H1 (cell line): ENCODE results near the gene RIPOR3. TPM values are rescaled to one million over a fixed set of nuclear protein-coding genes. Genes with fewer than 3 reads are reported as not detected.

ENCODE experiments used
- CTCF ChIA-PET: fragments of 300-600 bp; sonication (Branson Sonifier 250); formaldehyde crosslinking; loops from one replicate; lab custom pipeline; 2021; ENCODE audit not compliant: partially characterized antibody; lab: Charles Lee
- POLR2A ChIA-PET: fragments of 300-600 bp; sonication (Branson Sonifier 250); formaldehyde crosslinking; loops from one replicate; lab custom pipeline; 2021; ENCODE audit warnings: inconsistent platforms; ENCODE audit not compliant: partially characterized antibody; lab: Charles Lee
- DNase-seq, 2 experiments: peaks; one replicate each; pipeline versions ENCODE4 v3.0.0 to v3.0.0-alpha.2; 2010 to 2022; ENCODE audit warnings: low spot score in 2 of 2, low read depth in 1 of 2, mixed read lengths in 1 of 2
- FAIRE-seq: peaks from 2 replicates; lab custom pipeline; 2011; peaks lifted over from hg19 to GRCh38; lab: Jason Lieb, UNC
- H2AFZ ChIP-seq: 2 replicates; pipeline ENCODE4 v1.8.1; 2012; ENCODE audit warnings: low read length, inconsistent platforms
- H2AK5ac ChIP-seq: 2 replicates; pipeline ENCODE4 v1.6.1; 2013; ENCODE audit warnings: low read depth, low read length
- H2BK120ac ChIP-seq: replicated peaks from 2 replicates; pipeline ENCODE3; 2013; ENCODE audit warnings: low read depth, low read length, inconsistent platforms
- H2BK12ac ChIP-seq: 2 replicates; pipeline ENCODE4 v1.6.1; 2013; ENCODE audit warnings: low read depth, low read length
- H2BK15ac ChIP-seq: 2 replicates; pipeline ENCODE4 v1.6.1; 2013; ENCODE audit warnings: low read length
- H2BK20ac ChIP-seq: 2 replicates; pipeline ENCODE4 v1.6.1; 2013; ENCODE audit warnings: low read length
- H2BK5ac ChIP-seq: 2 replicates; pipeline ENCODE4 v1.6.1; 2013; ENCODE audit warnings: low read depth, low read length
- H3K14ac ChIP-seq: 2 replicates; pipeline ENCODE4 v1.6.1; 2013; ENCODE audit warnings: inconsistent platforms; ENCODE audit not compliant: insufficient read length
- H3K18ac ChIP-seq: 2 replicates; pipeline ENCODE4 v1.6.1; 2013; ENCODE audit warnings: low read length; ENCODE audit errors: extremely low read depth
- H3K23ac ChIP-seq: 2 replicates; pipeline ENCODE4 v1.6.1; 2013; ENCODE audit warnings: inconsistent platforms; ENCODE audit not compliant: insufficient read length
- H3K23me2 ChIP-seq: 2 replicates; pipeline ENCODE4 v1.6.1; 2013; ENCODE audit warnings: low read depth, low read length
- H3K27ac ChIP-seq: 2 replicates; pipeline ENCODE4 v1.6.1; 2011; ENCODE audit warnings: low read depth, low read length, inconsistent platforms
- H3K27me3 ChIP-seq, 4 experiments: replicated peaks in 1 of 4; 1 replicate in 1 of 4; 2 replicates in 3 of 4; pipeline versions ENCODE4 v1.6.1 to v1.8.1; 2011 to 2013; ENCODE audit warnings: low read length in 3 of 4, mild to moderate bottlenecking in 3 of 4, inconsistent platforms in 2 of 4, mixed read lengths in 2 of 4, moderate library complexity in 1 of 4; ENCODE audit not compliant: control insufficient read depth in 3 of 4, insufficient read depth in 3 of 4; ENCODE audit errors: extremely low read depth in 1 of 4
- H3K36me3 ChIP-seq, 4 experiments: 2 replicates each; pipeline versions ENCODE4 v1.6.1 to v1.8.1; 2011 to 2013; ENCODE audit warnings: mild to moderate bottlenecking in 4 of 4, low read length in 3 of 4, moderate library complexity in 2 of 4, control low read depth in 1 of 4, inconsistent platforms in 1 of 4; ENCODE audit not compliant: insufficient read depth in 4 of 4, control insufficient read depth in 2 of 4
- H3K4ac ChIP-seq: replicated peaks from 2 replicates; pipeline ENCODE3; 2013; ENCODE audit warnings: low read length, low read depth, mixed read lengths, inconsistent platforms; ENCODE audit not compliant: insufficient read length
- H3K4me1 ChIP-seq, 4 experiments: replicated peaks in 1 of 4; 1 replicate in 1 of 4; 2 replicates in 3 of 4; pipeline versions ENCODE4 v1.6.1 to v1.8.1; 2011 to 2013; ENCODE audit warnings: low read length in 3 of 4, inconsistent platforms in 2 of 4, mixed read lengths in 1 of 4; ENCODE audit not compliant: insufficient read depth in 4 of 4, control insufficient read depth in 3 of 4
- H3K4me2 ChIP-seq, 2 experiments: 2 replicates each; pipeline versions ENCODE4 v1.6.1 to v1.8.1; 2011 to 2013; ENCODE audit warnings: low read depth in 2 of 2, low read length in 2 of 2, control low read depth in 1 of 2, inconsistent platforms in 1 of 2, mild to moderate bottlenecking in 1 of 2; ENCODE audit not compliant: insufficient read depth in 1 of 2
- H3K4me3 ChIP-seq, 4 experiments: fragments of 200-600, 300-600 bp in 1 of 4; sonication (generic), shearing (Covaris generic), sonication (Bioruptor Twin) in 1 of 4; 2 replicates each; pipeline versions ENCODE4 v1.5.1 to v1.8.1; 2011 to 2016; ENCODE audit warnings: low read length in 4 of 4, low read depth in 3 of 4, control low read depth in 2 of 4, inconsistent platforms in 2 of 4, mild to moderate bottlenecking in 2 of 4, mixed read lengths in 1 of 4, moderate library complexity in 1 of 4; ENCODE audit not compliant: insufficient read depth in 2 of 4; ENCODE audit errors: extremely low read depth in 1 of 4
- H3K56ac ChIP-seq: replicated peaks from 2 replicates; pipeline ENCODE3; 2013; ENCODE audit warnings: low read depth, mild to moderate bottlenecking, mixed read lengths, low read length, inconsistent platforms; ENCODE audit not compliant: insufficient read length
- H3K79me1 ChIP-seq: 2 replicates; pipeline ENCODE4 v1.6.1; 2013; ENCODE audit warnings: low read depth, low read length, control low read depth
- H3K79me2 ChIP-seq, 2 experiments: 2 replicates each; pipeline versions ENCODE4 v1.6.1 to v1.8.1; 2012 to 2013; ENCODE audit warnings: low read length in 2 of 2, mild to moderate bottlenecking in 2 of 2, inconsistent platforms in 1 of 2; ENCODE audit not compliant: insufficient read depth in 2 of 2, control insufficient read depth in 1 of 2
- H3K9ac ChIP-seq, 4 experiments: replicated peaks in 1 of 4; 1 replicate in 1 of 4; 2 replicates in 3 of 4; pipeline versions ENCODE4 v1.6.1 to v1.8.1; 2011 to 2013; ENCODE audit warnings: low read depth in 3 of 4, low read length in 3 of 4, control low read depth in 2 of 4, mild to moderate bottlenecking in 2 of 4, moderate library complexity in 2 of 4, inconsistent platforms in 1 of 4; ENCODE audit errors: extremely low read depth in 1 of 4
- H3K9me3 ChIP-seq, 2 experiments: 2 replicates each; pipeline versions ENCODE4 v1.6.1 to v1.8.1; 2012 to 2013; ENCODE audit warnings: mild to moderate bottlenecking in 2 of 2, moderate library complexity in 2 of 2, control low read depth in 1 of 2, inconsistent platforms in 1 of 2, low read depth in 1 of 2, low read length in 1 of 2, mixed read lengths in 1 of 2; ENCODE audit not compliant: insufficient read depth in 2 of 2
- H4K20me1 ChIP-seq, 2 experiments: replicated peaks in 1 of 2; 2 replicates each; pipeline versions ENCODE3 to v1.8.1; 2011 to 2013; ENCODE audit warnings: inconsistent platforms in 2 of 2, low read length in 2 of 2, mild to moderate bottlenecking in 1 of 2; ENCODE audit not compliant: insufficient read depth in 2 of 2, control insufficient read depth in 1 of 2
- H4K5ac ChIP-seq: 2 replicates; pipeline ENCODE4 v1.6.1; 2013; ENCODE audit warnings: low read length, low read depth, mixed read lengths, inconsistent platforms; ENCODE audit not compliant: insufficient read length
- H4K8ac ChIP-seq: 2 replicates; pipeline ENCODE4 v1.8.0; 2013; ENCODE audit warnings: mild to moderate bottlenecking, moderate library complexity, low read length, inconsistent platforms; ENCODE audit not compliant: insufficient read depth; ENCODE audit errors: extremely low read depth
- H4K91ac ChIP-seq: replicated peaks from 2 replicates; pipeline ENCODE3; 2013; ENCODE audit warnings: low read length, mixed read lengths, inconsistent platforms; ENCODE audit not compliant: insufficient read length
- ATF2 ChIP-seq: IDR thresholded peaks from 2 replicates; pipeline ENCODE4 v1.6.1; 2012; ENCODE audit warnings: low read length, inconsistent platforms
- E2F6 ChIP-seq: IDR thresholded peaks from 2 replicates; pipeline ENCODE4 v1.6.1; 2012; ENCODE audit warnings: inconsistent platforms
- EGR1 ChIP-seq: IDR thresholded peaks from 2 replicates; pipeline ENCODE4 v1.6.1; 2011; ENCODE audit warnings: low read depth, low read length, borderline replicate concordance
- GABPA ChIP-seq: IDR thresholded peaks from 2 replicates; pipeline ENCODE4 v1.6.1; 2011; ENCODE audit warnings: mild to moderate bottlenecking, low read length, moderate library complexity, borderline replicate concordance; ENCODE audit not compliant: insufficient read depth
- GTF2F1 ChIP-seq: IDR thresholded peaks from 2 replicates; pipeline ENCODE4 v1.6.1; 2012; ENCODE audit warnings: low read depth, low read length, improper control_type of control experiment, borderline replicate concordance
- HDAC2 ChIP-seq, 2 experiments: fragments of 300-600 bp in 1 of 2; sonication (generic) in 1 of 2; IDR thresholded peaks; 2 replicates each; pipeline ENCODE4 v1.6.1; 2011 to 2012; ENCODE audit warnings: low read depth in 2 of 2, low read length in 2 of 2, mild to moderate bottlenecking in 2 of 2, moderate library complexity in 2 of 2, borderline replicate concordance in 1 of 2, inconsistent platforms in 1 of 2
- RAD21 ChIP-seq, 2 experiments: IDR thresholded peaks in 1 of 2; conservative IDR thresholded peaks in 1 of 2; 2 replicates each; pipeline ENCODE4 v1.6.1; 2011; ENCODE audit warnings: low read depth in 2 of 2, low read length in 2 of 2, improper control_type of control experiment in 1 of 2, inconsistent platforms in 1 of 2, mild to moderate bottlenecking in 1 of 2, moderate library complexity in 1 of 2
- TAF1 ChIP-seq: IDR thresholded peaks from 2 replicates; pipeline ENCODE4 v1.6.1; 2011; ENCODE audit warnings: mild to moderate bottlenecking, low read depth, low read length
- YY1 ChIP-seq: IDR thresholded peaks from 2 replicates; pipeline ENCODE4 v1.6.1; 2011; ENCODE audit warnings: low read depth, mild to moderate bottlenecking, low read length
- WGBS, 2 experiments: shearing (Covaris generic) in 1 of 2; methylation state at CpG; one replicate each; pipeline versions ENCODE4 v1.1.6 to v1.1.7; 2013 to 2015; ENCODE audit warnings: low lambda C conversion rate in 2 of 2, mixed read lengths in 2 of 2, inconsistent platforms in 1 of 2, low coverage in 1 of 2, missing lambda C conversion rate in 1 of 2; ENCODE audit not compliant: insufficient replicate concordance in 2 of 2, insufficient coverage in 1 of 2, insufficient read length in 1 of 2; ENCODE audit errors: extremely low coverage in 1 of 2, missing lambda C conversion rate in 1 of 2; 5-methylcytosine and 5-hydroxymethylcytosine counted together
- polyA plus RNA-seq, 7 experiments: library from polyadenylated mRNA; depleted of rRNA in 3 of 7; stranded (reverse) in 5 of 7; unstranded in 2 of 7; fragments of >200 nt in 5 of 7; fragments of 200-250 nt in 2 of 7; gene quantifications; 1 replicate in 5 of 7; 2 replicates in 1 of 7; 4 replicates in 1 of 7; pipeline versions ENCODE4 v1.2.1 to v1.2.3, GENCODE V29; 2011 to 2013; ENCODE audit warnings: missing spikeins in 2 of 7, mixed read lengths in 2 of 7
- total RNA-seq: library from RNA; stranded (reverse); fragmentation: NEBNext Ultra II Directional; extraction: Animal tissue kit (Norgen Biotek cat#: 25700); gene quantifications from 2 replicates; pipeline ENCODE4 v1.2.1, GENCODE V29; 2021

The RIPOR3 gene
- total and polyA plus RNA-seq, 2 of the 8 experiments (the other 6 are each of a cell fraction or from before 2014, with no cell fraction given) = 3.6 to 4.5 TPM

DNA sequence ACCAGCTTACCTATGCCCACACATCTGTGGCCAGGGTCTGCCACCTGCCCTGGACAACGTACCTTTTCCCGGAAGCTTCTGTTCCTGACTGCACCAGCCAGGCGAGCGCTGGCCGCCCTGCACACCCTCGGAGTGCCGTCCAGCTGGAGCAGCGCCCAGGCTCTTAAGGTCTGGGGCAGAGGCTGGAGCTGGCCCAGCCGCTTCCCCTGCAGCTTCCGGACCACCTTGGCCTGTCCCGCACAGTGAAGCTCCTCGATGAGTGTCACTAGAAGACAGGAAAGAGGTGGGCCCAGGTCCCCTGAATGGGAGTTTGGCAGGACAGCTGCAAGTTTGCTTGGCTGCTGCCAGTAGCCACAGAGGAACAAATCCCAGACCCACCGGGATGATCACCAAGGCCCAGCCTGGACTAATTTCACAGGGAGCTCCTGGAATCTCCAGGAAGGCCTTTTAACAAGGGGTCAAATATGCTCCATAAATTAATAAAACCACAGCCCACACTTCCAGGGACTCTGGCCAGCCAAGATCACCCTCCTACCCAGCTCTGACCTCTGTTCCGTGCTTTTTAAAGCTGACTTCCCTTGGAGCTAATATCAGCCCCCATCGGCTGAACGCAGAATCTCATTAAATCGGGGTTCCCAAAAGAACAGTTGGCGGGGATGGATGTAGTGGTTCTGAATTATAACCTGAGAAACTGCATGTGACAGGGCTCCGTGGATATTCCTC, 98.9 kb downstream of the RIPOR3 start:
- H3K79me1 ChIP-seq = no peaks in the 10 kb centered on the region; the same call in 1 of the 2 replicates
- no peak overlapping the region for H3K56ac ChIP-seq
- CTCF ChIA-PET = interaction anchor here (0.6 to 2.1 kb wide), 10 partner anchors 13 to 114 kb away, joined by 3 to 6 read pairs (median 4); partner anchors contain the start of gene RIPOR3
- DNase-seq (no peak), FAIRE-seq (no peak)
- no peaks in the 10 kb centered on the region for H3K9me3 ChIP-seq
- no peak overlapping the region for H4K91ac ChIP-seq
- no peak overlapping the region for H3K4me3 ChIP-seq
- no peak overlapping the region for H4K8ac ChIP-seq
- no peak overlapping the region for H3K14ac ChIP-seq
- H2BK5ac ChIP-seq = no peak overlapping the region; the same call in 1 of the 2 replicates
- H4K20me1 ChIP-seq = no peaks in the 10 kb centered on the region
- H3K9ac ChIP-seq = no peak overlapping the region; a peak in 1 of 7 replicates
- no peak overlapping the region for H3K18ac ChIP-seq
- H3K23me2 ChIP-seq = no peaks in the 10 kb centered on the region; the same call in 1 of the 2 replicates
- no peak overlapping the region for H3K27ac ChIP-seq
- 91% methylated on average over 19 of the region's 19 CpGs; no CpG with 5 or more reads in 1 of the 2 experiments for WGBS, 2 experiments
- H2BK120ac ChIP-seq = no peak overlapping the region
- peaks cover 0 to 13% (median 8%) of the 10 kb centered on the region in 4 experiments; a peak in 4 of 7 replicates for H3K4me1 ChIP-seq
- H2AFZ ChIP-seq = no peak overlapping the region
- no peaks in the 10 kb centered on the region for H3K27me3 ChIP-seq
- H2BK15ac ChIP-seq = no peak overlapping the region
- no peak overlapping the region for H3K4me2 ChIP-seq
- no peaks in the 10 kb centered on the region; a peak in 1 of 8 replicates for H3K36me3 ChIP-seq
- H3K79me2 ChIP-seq = no peaks in the 10 kb centered on the region
- POLR2A ChIA-PET = interaction anchor here (0.6 to 1.4 kb wide), 4 partner anchors 33 to 133 kb away, joined by 3 read pairs; no protein-coding TSS in a partner anchor
- no peak overlapping the region for H3K23ac ChIP-seq
- no peak overlapping the region for H3K4ac ChIP-seq
- H4K5ac ChIP-seq = no peak overlapping the region
- H2BK12ac ChIP-seq = no peak overlapping the region
- H2BK20ac ChIP-seq = no peak overlapping the region
- H2AK5ac ChIP-seq = no peak overlapping the region
- TF ChIP-seq ATF2 (no peak), GTF2F1 (no peak), HDAC2 (IDR thresholded peaks at IDR 0.05; ENCODE audit: borderline replicate concordance in 1 of 2, low read depth in 2 of 2, low read length in 2 of 2) (no peak), GABPA (no peak), RAD21 (IDR thresholded peaks at IDR 0.05 in 1 of 2, conservative IDR thresholded peaks at IDR 0.05 in 1 of 2; ENCODE audit: low read depth in 2 of 2, low read length in 2 of 2) (no peak), EGR1 (no peak), E2F6 (no peak), TAF1 (no peak), YY1 (no peak)
